Cardiac muscle cell (in vitro differentiated cells and primary cell): ENCODE data around the gene CCDC93. TPM values are rescaled to one million over a fixed set of nuclear protein-coding genes. Genes with fewer than 3 reads are reported as not detected.

Source experiments
- DNase-seq, 2 donors: peaks; one replicate each; pipeline versions ENCODE4 v3.0.0 to v3.0.0-alpha.2; 2010 to 2017; ENCODE audit warnings: low read depth in 1 of 2, low spot score in 1 of 2
- H3K27ac ChIP-seq: fragments of 200-600 bp; sonication (generic); 2 replicates; pipeline ENCODE4 v1.5.1; 2016
- H3K27me3 ChIP-seq: fragments of 200-600 bp; sonication (generic); 2 replicates; pipeline ENCODE4 v1.6.0; 2016; ENCODE audit warnings: control low read depth
- H3K36me3 ChIP-seq: fragments of 200-600 bp; sonication (generic); 2 replicates; pipeline ENCODE4 v1.5.1; 2016; ENCODE audit warnings: control low read depth
- H3K4me1 ChIP-seq: fragments of 200-600 bp; sonication (generic); 2 replicates; pipeline ENCODE4 v1.8.1; 2017; ENCODE audit warnings: low read depth, mild to moderate bottlenecking, mixed run types
- H3K4me3 ChIP-seq: fragments of 200-600 bp; sonication (generic); 2 replicates; pipeline ENCODE4 v1.5.1; 2016; ENCODE audit warnings: mild to moderate bottlenecking
- H3K9me3 ChIP-seq: fragments of 200-600 bp; sonication (generic); 2 replicates; pipeline ENCODE4 v1.5.1; 2017; ENCODE audit warnings: low read depth, mild to moderate bottlenecking, control low read depth
- CTCF ChIP-seq: IDR thresholded peaks from 2 replicates; pipeline ENCODE4 v1.5.1; 2012; ENCODE audit warnings: low read depth, mild to moderate bottlenecking, low read length
- polyA plus RNA-seq: library from polyadenylated mRNA; unstranded; fragments of >200 nt; fragmentation: Nextera tagmentation; extraction: Ambion mirVana; gene quantifications from 2 replicates; pipeline ENCODE4 v1.2.1, GENCODE V29; 2016
- total RNA-seq: library from RNA; depleted of rRNA; stranded (reverse); fragments of >200 nt; gene quantifications from 2 replicates; pipeline ENCODE4 v1.2.3, GENCODE V29; 2016

Gene CCDC93
- total and polyA plus RNA-seq, 2 experiments from 2014 or later = 16.9 to 20.8 TPM

GRCh38 chr2:118032169-118033013, 18.5 kb upstream of the CCDC93 start:
- Histone ChIP-seq H3K36me3 (no peaks in the 10 kb centered on the region), H3K4me3 (no peak overlapping the region), H3K4me1 (no peaks in the 10 kb centered on the region), H3K27me3 (no peaks in the 10 kb centered on the region), H3K9me3 (no peaks in the 10 kb centered on the region), H3K27ac (no peak overlapping the region)
- peak; percentile 46 to 65 for DNase-seq
- TF ChIP-seq CTCF = peak; percentile 76

DNA sequence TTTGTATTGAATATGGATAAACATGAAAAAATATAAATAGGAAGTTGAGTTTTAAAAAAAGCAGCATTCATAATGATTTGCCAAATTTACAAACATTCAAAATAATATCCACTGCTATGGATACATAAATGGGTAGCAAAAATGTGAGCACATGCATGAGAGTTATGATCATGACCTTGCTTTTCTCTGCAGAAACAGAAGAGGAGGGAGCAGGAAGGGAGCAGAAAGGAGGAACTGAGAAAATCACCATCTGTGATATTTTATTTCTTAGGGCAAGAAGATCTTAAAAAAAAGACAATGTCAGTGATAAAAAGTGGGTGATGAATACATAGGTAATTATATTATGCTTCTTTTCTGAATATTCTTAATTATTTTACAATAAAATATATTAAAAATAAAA, 17.7 kb upstream of the CCDC93 start:
- no peaks in the 10 kb centered on the region for H3K27me3 ChIP-seq
- H3K36me3 ChIP-seq = no peaks in the 10 kb centered on the region
- no peaks in the 10 kb centered on the region for H3K9me3 ChIP-seq
- no peak overlapping the region for H3K27ac ChIP-seq
- no peak overlapping the region for H3K4me3 ChIP-seq
- no peak for DNase-seq
- no peaks in the 10 kb centered on the region for H3K4me1 ChIP-seq
- TF ChIP-seq CTCF = no peak

GRCh38 chr2:118029025-118029424, 15.2 kb upstream of the CCDC93 start:
- Histone ChIP-seq H3K36me3 (no peaks in the 10 kb centered on the region), H3K4me1 (no peaks in the 10 kb centered on the region), H3K27ac (no peak overlapping the region), H3K27me3 (no peaks in the 10 kb centered on the region), H3K9me3 (no peaks in the 10 kb centered on the region), H3K4me3 (no peak overlapping the region)
- TF ChIP-seq CTCF = no peak
- DNase-seq = no peak

DNA sequence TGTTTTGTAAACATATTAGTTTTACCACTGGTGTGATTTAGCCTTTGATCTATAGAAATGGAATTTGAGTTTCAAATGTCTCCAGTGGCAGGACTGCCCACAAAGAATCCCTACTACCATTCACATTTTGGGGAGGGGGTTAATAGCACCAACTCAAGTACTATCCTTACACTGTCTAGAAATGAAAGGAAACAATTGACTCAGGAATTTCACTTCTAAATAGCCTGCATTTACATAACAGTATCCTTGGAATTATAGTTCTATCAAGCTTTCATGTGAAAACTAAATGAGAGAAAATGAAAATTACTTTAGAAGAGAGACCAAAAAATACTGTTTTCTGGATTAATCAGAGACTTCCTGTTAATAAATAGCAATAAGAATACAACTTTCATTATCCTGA, 7.5 kb upstream of the CCDC93 start:
- Histone ChIP-seq H3K27me3 (peaks cover 12% of the 10 kb centered on the region), H3K4me1 (no peaks in the 10 kb centered on the region), H3K9me3 (no peaks in the 10 kb centered on the region), H3K4me3 (no peak overlapping the region), H3K36me3 (no peaks in the 10 kb centered on the region), H3K27ac (no peak overlapping the region)
- DNase-seq = no peak
- TF ChIP-seq CTCF = no peak

DNA sequence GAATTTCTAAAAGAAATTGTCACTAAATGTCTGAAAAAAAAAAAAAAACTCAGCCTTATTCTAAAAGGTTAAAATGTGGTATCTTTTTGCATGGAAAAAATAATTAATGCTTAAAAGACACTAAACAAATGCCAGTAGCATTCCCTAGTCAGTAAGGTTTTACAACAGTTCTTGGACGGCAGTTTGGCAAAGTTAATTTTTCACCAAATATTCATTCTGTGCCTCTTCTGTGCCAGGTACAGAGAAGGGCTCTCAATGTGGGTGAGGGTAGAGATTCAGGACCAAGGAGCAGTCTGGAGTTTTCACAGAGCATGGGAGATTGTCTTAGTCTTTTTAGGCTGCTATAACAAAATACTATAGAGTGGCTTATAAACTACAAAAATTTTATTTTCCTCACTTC, 6.0 kb upstream of the CCDC93 start:
- H3K9me3 ChIP-seq = no peaks in the 10 kb centered on the region
- peaks cover 28% of the 10 kb centered on the region for H3K27me3 ChIP-seq
- H3K27ac ChIP-seq = no peak overlapping the region
- no peak overlapping the region for H3K4me3 ChIP-seq
- no peak for TF ChIP-seq CTCF
- DNase-seq = no peak
- H3K4me1 ChIP-seq = no peaks in the 10 kb centered on the region
- no peaks in the 10 kb centered on the region for H3K36me3 ChIP-seq
